OCI-LY3 (cell line): Measurements from ENCODE around the gene ZNRF2.

Experiments
- CTCF ChIP-seq: fragments of 200-600, 300-600 bp; sonication (generic); IDR thresholded peaks from 2 replicates; pipeline ENCODE4 v1.5.1; 2014; ENCODE audit warnings: antibody characterized with exemption, low read length, low read depth
- EZH2phosphoT487 ChIP-seq: fragments of 200-600 bp; shearing (Covaris generic); IDR thresholded peaks from 2 replicates; pipeline ENCODE4 v1.6.1; 2018; ENCODE audit warnings: antibody characterized with exemption, mixed run types, low read depth

GRCh38 chr7:30264052-30264451 lies 20.3 kb upstream of the ZNRF2 start:
- no peak for TF ChIP-seq CTCF
- TF ChIP-seq EZH2phosphoT487: no peak
